Dedifferentiated amniotic fluid mesenchymal stem cell (primary cell): ENCODE measurements around the gene DNAJC3.
"Not testable (repeated sequence)": the region's sequence is repeated elsewhere in the genome, so short reads cannot be mapped to it uniquely, and the experiment has no call there.

Source experiments
- DNase-seq: peaks from one replicate; pipeline ENCODE4 v3.0.0-alpha.2; 2016; ENCODE audit errors: extremely low spot score

The DNAJC3 gene

DNA sequence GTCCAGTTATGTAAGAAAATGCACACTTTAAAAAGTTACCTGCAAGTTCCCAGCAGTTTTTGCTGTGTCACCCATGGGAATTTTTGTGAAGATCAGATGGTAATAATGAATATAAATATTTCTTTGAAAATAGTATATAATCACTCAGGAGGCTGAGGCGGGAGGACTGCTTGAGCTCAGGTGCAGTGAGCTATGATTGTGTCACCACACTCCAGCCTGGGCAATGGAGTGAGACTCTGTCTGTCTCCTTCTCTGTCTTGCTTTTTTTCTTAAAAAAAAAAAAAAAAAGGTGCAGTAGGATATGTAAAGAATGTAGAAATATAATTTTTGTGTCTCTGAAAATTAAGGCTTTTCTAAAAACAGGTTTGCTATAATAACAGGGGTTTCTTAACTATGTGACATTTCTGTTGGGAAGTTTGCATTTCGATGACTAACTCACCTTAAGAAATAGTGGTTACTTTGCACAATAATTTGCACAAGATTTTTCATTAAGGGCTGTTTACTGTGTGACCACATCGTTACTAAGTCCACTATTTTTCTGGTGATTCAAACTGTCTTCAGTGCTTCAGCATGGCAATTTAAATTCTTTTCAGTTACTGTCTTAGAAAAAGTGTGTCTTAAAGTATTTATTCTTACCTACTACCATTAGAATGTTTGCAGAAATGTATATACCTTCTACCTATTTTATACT lies 37.3 kb downstream of the DNAJC3 start:
- DNase-seq = no peak

GRCh38 chr13:95716231-95716630 lies 39.3 kb downstream of the DNAJC3 start:
- DNase-seq = no peak

DNA sequence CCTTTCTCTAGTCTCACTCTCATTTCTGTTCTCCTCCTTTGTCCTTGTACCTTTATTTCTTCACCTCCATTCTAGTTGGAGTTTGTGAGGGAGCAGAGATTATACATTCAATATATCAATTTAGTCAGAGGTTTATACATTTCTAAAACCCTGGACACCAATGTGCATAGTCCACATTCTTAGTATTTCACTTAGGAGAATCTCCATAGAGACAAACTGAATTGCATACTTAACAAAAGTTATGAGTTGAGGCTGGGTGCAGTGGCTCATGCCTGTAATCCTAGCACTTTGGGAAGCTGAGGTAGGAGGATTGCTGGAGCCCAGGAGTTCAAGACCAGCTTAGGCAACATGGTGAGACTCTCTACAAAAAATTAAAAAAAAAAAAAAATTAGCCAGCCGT lies 45.3 kb downstream of the DNAJC3 start:
- DNase-seq = no peak

DNA sequence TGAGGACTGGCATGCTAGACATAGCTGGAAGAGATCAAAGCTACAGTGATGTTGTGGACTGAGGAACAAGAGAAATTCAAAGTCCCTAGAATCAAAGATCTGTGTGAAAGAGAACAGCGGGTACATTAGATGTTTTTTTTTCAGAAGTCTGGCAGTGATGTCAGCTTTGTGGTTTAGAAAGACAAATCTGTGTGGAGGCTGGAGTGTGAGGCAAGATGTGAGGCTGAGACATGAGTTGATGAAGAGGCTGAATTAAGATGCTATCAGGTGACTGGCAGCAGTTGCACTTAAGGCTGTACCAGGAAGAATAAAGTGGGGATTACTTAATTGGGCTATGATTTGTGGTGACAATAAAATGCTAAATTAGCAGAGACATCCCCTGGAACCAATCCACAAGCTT lies 46.5 kb downstream of the DNAJC3 start:
- no peak for DNase-seq

DNA sequence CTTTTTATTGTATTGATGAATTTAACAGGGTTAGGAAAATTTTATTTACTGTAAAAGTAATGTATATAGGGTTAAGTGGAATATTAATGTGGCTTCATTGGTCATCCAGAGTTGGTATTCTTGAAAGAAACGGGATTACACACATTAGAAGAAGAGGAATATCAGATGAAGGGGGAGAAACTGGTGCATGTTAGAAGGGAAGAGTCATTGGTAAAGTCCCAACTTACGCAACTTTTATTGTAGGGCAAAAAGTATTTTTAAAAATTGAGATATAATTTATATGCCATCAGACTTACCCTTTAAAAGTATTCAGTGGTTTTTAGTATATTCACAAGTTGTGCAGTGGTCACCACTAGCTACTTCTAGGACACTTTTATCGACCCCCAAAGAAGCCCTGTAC lies 47.3 kb downstream of the DNAJC3 start:
- DNase-seq = no peak

DNA sequence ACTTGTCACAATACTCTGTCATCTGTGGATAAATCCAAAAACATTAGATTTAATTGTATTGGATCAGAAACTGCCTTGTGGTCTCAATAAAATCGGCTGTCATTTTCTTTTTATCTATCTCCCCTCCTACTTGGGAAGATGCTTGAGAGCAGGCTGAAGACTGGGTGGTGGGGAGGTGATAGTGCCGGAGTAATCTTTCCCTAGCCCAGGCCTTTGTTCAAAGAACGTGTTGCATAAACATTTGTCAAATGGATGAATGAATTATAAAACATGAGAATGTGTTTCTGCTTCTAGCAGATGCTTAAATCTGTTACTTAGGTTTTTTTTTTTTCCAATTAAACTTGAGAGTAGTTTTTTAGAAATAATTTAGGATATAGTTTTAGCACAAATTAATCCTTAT lies 49.9 kb downstream of the DNAJC3 start:
- DNase-seq = no peak

GRCh38 chr13:95728957-95729356 lies 52.0 kb downstream of the DNAJC3 start:
- no peak for DNase-seq

- no peak for DNase-seq
Measured at GRCh38 chr13:95734124-95734523, 57.2 kb downstream of the DNAJC3 start.

DNA sequence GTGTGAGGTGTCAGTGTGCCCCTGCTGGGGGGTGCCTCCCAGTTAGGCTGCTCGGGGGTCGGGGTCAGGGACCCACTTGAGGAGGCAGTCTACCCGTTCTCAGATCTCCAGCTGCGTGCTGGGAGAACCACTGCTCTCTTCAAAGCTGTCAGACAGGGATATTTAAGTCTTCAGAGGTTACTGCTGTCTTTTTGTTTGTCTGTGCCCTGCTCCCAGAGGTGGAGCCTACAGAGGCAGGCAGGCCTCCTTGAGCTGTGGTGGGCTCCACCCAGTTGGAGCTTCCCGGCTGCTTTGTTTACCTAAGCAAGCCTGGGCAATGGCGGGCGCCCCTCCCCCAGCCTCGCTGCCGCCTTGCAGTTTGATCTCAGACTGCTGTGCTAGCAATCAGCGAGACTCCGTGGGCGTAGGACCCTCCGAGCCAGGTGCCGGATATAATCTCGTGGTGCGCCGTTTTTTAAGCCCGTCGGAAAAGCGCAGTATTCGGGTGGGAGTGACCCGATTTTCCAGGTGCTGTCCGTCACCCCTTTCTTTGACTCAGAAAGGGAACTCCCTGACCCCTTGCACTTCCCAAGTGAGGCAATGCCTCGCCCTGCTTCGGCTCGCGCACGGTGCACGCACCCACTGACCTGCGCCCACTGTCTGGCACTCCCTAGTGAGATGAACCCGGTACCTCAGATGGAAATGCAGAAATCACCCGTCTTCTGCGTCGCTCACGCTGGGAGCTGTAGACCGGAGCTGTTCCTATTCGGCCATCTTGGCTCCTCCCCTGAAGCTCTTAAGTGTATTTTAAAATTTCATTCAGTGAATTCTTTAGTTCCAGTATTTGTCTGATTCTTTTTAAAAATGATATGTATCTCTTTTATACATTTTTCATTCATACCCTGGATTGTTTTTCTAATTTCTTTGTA lies 63.4 kb downstream of the DNAJC3 start:
- DNase-seq = not testable (repeated sequence)

- DNase-seq = no peak
Measured at GRCh38 chr13:95740979-95741320, 64.0 kb downstream of the DNAJC3 start.

DNA sequence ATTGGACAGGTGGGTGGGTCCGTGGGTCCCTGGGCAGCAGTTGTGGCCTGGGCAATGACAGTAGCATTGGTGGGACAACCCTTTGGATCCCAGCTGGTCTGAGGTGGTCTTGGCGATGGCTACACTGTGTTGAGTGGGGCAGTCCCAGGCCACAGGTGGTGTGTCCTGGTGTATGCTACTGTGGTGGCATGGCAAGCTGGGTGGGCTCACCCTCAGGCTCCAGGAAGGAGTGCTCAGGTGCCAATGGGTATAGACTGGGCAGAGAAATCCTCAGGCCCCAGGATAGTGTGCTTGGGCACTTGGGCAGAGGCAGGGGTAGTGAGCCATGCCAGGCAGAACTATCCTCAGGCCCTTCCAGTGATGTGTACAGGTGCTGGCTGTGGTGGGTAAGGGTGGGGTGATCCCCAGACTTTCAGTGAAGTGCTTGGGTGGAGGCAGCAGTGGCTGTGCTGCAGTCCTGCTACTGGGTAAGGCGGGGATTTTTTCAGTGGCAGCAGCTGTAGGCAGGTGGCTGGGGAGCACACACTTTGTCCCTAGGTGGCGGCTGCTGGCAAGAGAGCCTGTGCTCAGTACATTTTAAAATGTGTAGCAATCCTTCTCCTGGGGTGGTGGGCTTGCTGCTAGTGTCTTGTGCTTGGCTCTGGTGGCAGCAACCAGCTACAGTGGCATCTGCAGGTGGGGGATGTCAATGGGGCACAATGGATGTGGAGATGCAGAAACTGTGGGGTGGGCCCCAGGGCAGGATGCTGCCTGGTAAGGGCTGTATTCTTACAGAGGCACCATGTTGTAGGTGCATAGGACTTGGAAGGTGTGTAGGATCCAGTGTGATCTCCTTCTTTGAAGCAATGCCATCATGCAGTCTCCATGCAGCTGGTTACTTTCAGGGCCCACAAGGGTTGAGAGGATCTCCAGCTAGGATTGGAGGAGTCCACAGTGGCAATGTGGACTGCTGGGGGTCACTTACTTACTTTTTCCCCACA lies 64.9 kb downstream of the DNAJC3 start:
- no peak for DNase-seq

DNA sequence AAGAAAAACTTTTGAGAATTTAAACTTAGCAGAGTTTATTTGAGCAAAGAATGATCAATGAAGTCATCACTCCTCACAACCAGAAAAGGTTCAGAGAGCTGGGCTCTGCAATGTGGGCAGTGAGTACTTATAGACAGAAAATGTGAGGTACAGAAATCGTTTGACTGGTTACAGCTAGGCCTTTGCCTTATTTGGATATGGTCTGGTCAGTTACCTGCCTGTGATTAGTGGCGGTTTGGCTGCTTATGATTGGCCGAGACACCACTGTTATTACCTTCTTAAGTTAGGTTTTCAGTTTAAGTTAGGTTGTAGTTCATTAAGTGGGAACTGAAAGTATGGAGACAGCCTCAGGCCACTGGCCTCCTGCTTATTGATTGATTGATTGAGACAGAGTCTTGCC lies 66.3 kb downstream of the DNAJC3 start:
- DNase-seq = no peak

DNA sequence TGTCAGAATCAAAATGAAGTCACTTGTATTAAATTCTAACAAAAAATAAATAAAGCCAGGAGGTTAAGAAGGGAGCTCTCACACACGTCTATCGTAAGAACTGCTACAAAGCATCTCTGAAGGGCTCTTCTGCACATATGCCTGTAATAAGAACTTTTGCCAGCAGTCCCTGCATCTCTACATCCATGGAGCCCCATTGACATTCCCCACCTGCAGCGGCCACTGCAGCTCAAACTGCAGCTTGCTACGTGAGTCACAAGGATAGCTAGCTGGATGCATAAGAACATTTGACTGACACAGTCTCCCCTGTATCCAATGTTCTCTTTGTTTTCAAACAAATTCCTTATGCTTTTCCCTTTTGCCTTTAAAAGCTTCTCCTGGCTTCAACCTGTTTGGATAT lies 68.3 kb downstream of the DNAJC3 start:
- no peak for DNase-seq

DNA sequence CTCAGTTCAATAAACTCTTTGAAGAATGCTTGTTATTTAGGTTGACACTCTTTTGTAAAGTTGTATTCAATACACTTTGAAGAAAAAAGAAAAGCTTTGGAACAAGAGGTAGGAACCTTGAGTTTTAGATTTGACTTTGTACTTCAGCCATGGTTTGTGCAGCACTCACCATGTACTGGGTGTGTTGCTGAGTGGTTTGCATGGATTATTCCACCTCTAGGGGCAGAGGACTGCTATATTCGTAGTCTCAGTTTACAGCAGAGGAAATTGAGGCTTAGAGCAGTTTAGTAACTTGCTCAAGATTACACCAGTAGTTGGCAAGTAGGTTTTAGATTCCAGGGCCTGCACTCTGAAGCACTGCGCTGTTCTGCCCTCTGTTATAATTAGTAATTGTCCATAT lies 68.8 kb downstream of the DNAJC3 start:
- no peak for DNase-seq

DNA sequence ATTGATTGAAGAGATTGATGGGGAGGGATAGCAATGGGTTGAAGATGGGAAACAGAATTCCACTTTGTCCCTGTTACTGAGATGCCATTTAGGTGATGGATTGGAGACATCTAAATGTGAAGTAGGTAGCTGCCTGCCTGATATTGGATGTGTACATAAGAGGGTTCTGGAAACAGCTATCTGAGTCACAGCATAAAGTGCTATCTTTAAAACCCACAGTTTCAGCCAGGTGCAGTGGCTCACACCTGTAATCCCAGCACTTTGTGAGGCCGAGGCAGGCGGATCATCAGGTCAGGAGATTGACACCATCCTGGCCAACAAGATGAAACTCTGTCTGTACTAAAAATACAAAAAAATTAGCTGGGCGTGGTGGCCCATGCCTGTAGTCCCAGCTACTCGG lies 72.6 kb downstream of the DNAJC3 start:
- no peak for DNase-seq

DNA sequence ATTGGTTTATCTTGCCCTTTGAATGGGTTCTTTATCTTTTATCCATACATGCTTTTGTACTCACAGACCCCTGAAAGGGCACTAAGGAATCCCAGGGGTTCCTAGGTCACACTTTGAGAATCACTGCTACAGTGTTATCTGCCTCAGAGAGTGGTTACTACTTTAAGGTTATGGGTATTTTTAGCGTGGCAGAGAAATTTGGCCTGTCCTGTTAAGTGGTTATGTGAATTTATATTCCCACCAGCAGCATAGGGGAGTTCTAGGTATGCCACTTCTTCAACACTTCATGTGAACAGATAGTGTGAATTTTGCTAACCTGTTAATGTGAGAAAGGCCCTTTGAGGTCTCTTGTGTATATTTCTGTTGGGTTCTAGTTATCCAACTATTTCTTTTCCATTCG lies 75.7 kb downstream of the DNAJC3 start:
- DNase-seq = no peak

DNA sequence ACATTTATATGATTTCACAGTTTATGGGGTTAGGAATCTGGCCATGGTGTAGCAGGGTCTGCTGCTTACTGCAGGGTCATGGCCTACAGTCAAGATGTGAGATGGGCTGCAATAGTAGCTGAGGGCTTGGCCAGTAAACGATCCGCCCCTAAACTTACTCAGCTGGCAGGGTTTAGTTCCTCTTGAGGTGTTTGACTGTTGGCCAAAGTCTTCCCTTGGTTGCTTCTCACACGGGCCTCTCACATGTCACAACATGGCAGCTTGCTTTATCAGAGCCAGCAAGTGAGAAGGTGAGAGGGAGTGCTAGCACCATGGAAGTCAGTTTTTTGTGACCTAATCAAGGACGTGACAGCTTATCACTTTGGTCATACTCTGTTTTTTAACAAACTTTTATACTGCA lies 77.1 kb downstream of the DNAJC3 start:
- no peak for DNase-seq

GRCh38 chr13:95756072-95756471 lies 79.1 kb downstream of the DNAJC3 start:
- no peak for DNase-seq

- not testable (repeated sequence) for DNase-seq
Measured at GRCh38 chr13:95762626-95763025, 85.7 kb downstream of the DNAJC3 start.

- DNase-seq = no peak
Measured at GRCh38 chr13:95763601-95764000, 86.7 kb downstream of the DNAJC3 start.

DNA sequence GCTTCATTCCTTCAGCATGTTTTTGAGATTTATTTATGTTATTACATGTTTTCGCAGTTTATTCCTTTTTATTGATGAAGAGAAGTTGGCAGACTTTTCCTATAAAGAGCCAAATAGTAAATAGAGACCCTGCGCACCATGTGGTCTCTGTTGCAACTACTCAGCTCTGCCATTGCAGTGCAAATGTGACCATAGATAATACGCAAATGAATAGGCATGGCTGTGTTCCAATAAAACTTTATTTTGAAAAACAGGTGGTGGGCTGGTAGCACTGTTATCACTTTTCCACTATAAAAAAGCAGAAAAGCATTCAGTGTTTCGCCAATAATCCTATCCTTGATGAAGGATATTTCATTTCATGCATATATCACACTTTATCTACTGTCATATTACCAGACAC lies 95.0 kb downstream of the DNAJC3 start:
- DNase-seq = no peak

- DNase-seq = no peak
Measured at GRCh38 chr13:95779522-95779921, 102.6 kb downstream of the DNAJC3 start.
